DOHH2 (cell line): ENCODE measurements around the gene POGLUT3.

Experiments
- EZH2phosphoT487 ChIP-seq: fragments of 200-600 bp; sonication (generic); IDR thresholded peaks from 2 replicates; pipeline ENCODE4 v1.6.1; 2017; ENCODE audit warnings: borderline replicate concordance, mild to moderate bottlenecking, antibody characterized with exemption, low read length, moderate library complexity, mixed read lengths
- TF ChIP-seq, protein P1 (sequence below): fragments of 200-600 bp; sonication (generic); IDR thresholded peaks from one replicate; pipeline ENCODE4 v1.5.1; 2014; ENCODE audit warnings: antibody characterized with exemption, mild to moderate bottlenecking, low read depth, low read length; ENCODE audit not compliant: poor library complexity, severe bottlenecking

DNA sequence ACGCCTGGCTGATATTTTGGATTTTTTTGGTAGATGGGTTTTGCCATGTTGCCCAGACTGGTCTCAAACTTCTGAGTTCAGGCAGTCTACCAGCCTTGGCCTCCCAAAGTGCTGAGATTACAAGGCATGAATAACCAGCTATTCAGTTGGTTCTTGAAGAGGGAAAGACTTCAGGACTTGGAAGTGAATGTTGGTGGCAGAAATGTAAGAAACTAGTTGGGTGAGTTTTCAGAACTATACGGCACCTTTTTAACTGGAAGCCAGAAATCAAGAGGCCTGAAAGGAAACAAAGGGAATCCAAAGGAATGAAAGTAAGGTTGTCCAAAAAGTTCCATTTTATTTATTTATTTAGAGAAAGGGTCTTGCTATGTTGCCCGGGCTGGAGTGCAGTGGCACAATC lies 2.9 kb downstream of the POGLUT3 start:
- TF ChIP-seq, protein P1, sequence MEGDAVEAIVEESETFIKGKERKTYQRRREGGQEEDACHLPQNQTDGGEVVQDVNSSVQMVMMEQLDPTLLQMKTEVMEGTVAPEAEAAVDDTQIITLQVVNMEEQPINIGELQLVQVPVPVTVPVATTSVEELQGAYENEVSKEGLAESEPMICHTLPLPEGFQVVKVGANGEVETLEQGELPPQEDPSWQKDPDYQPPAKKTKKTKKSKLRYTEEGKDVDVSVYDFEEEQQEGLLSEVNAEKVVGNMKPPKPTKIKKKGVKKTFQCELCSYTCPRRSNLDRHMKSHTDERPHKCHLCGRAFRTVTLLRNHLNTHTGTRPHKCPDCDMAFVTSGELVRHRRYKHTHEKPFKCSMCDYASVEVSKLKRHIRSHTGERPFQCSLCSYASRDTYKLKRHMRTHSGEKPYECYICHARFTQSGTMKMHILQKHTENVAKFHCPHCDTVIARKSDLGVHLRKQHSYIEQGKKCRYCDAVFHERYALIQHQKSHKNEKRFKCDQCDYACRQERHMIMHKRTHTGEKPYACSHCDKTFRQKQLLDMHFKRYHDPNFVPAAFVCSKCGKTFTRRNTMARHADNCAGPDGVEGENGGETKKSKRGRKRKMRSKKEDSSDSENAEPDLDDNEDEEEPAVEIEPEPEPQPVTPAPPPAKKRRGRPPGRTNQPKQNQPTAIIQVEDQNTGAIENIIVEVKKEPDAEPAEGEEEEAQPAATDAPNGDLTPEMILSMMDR, result no peak
- no peak for TF ChIP-seq EZH2phosphoT487
